Superior temporal gyrus (tissue), 1 donor: Measurements from ENCODE around the gene MAP3K12.

Experiments used
- DNase-seq: peaks from one replicate; pipeline ENCODE4 v3.0.0-alpha.2; 2016; ENCODE audit errors: extremely low spot score

MAP3K12 gene

GRCh38 chr12:53508534-53509170 is 9.4 kb upstream of the MAP3K12 start:
- DNase-seq, result peak; percentile 96

DNA sequence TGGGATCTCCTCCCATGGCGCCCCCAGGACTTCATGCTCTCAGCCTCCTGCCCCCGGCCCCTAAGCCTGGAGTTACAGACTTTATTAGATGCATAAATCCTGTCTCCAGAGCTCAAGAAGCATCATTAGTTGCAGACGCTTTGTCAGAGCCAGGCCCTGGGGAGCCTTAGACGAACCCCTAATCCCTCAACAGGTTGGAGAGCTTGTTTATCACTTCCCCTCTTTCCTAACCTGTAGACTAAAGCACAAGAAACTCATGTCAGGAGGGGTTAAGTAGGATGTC is 8.3 kb upstream of the MAP3K12 start:
- DNase-seq, result no peak

GRCh38 chr12:53506881-53507602 is 7.8 kb upstream of the MAP3K12 start, which contains the start of gene NPFF:
TSS of gene NPFF (minus strand) at chr12:53507484. CDS start at chr12:53507474, 10 bp downstream.
- no peak for DNase-seq

DNA sequence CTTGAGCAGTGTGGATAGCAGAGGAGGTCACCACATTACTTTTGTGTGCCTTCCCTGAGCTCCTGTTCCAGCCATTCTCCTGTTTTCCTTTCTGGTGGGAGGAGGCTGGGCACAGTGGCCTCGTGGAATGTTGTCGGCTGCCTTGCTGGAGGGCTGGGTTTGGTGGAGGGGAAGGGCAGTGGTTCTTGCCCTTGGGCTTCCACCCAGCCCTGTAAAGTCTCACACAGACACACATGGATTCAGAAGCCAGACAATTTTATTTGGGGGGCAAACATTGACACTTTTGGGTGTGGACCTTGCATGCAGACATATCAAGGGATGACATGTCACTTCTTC is 7.2 kb upstream of the MAP3K12 start:
- no peak for DNase-seq

GRCh38 chr12:53505555-53506449 is 6.5 kb upstream of the MAP3K12 start:
- DNase-seq, result no peak

DNA sequence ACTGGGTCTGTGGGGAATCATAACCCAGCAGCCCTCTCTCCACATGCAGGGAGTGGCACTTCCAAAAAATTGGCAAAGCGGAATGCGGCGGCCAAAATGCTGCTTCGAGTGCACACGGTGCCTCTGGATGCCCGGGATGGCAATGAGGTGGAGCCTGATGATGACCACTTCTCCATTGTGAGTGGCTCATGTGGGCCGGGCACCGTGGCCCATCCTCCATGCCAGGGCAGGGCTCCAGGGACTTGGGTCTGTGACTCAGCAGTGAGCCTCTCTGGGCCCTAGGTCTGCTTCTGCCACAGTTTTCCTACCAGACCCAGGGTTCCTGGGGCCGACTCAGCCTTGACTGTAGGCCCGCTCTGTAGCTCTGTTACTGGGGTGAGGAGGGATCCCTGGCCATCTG is 5.8 kb upstream of the MAP3K12 start:
- no peak for DNase-seq

DNA sequence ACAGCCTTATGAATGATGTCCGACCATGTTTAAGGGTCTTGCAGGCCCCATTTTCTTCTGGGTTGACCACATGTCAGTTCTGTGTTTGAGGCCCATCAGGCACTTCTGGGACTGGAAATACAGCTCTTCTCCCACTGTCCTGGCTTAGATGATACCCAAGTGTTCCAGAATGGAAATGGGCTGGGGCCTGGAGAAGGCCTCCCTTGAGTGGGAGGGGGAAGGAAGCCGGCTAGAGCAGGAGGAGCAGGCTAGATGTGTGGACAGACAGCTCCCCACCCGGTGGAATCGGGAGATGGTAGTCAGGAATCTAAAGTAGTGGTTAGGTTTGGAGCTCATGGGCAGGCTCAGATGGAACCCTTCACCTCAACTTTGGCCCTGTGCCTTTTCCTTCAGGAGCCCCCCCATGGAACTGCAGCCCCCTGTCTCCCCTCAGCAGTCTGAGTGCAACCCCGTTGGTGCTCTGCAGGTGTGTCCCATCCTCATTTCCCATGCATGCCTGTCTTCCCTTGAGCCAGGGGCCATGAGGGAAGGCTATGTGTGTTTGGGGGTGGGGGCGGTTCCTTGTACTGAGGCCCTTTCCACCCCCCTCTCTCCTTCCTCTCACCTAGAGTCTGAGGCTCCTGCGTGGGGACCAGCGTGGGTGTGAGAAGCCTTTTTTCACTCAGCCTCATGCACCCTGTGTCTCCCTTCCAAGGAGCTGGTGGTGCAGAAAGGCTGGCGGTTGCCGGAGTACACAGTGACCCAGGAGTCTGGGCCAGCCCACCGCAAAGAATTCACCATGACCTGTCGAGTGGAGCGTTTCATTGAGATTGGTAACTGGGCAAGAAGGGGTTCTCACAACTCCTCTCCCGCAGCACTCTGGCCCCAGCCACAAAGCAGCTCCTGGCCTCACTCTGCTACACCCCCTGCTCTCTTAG is 5.0 kb upstream of the MAP3K12 start:
- DNase-seq, result no peak

- no peak for DNase-seq
Measured at GRCh38 chr12:53502983-53503728, 3.9 kb upstream of the MAP3K12 start.

DNA sequence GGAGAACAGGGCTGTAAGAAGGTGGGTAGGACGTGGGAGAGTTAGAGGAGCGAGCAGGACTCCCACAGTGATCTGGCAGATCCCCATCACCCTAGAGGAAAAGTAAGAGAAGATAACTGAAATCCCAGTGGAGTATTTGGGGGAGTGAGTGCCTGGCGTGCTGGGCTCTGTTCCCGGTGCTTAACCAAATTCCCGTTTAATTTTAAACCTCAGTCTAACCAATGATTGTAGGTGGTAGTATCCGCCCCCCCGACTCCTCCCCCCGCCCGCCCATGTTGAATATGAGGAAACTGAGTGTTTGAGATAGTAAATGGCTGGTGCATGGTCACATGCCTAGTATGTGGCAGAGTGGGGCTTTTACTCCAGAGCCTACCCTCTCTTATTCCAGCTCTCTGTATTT is 3.1 kb upstream of the MAP3K12 start:
- DNase-seq, result no peak

DNA sequence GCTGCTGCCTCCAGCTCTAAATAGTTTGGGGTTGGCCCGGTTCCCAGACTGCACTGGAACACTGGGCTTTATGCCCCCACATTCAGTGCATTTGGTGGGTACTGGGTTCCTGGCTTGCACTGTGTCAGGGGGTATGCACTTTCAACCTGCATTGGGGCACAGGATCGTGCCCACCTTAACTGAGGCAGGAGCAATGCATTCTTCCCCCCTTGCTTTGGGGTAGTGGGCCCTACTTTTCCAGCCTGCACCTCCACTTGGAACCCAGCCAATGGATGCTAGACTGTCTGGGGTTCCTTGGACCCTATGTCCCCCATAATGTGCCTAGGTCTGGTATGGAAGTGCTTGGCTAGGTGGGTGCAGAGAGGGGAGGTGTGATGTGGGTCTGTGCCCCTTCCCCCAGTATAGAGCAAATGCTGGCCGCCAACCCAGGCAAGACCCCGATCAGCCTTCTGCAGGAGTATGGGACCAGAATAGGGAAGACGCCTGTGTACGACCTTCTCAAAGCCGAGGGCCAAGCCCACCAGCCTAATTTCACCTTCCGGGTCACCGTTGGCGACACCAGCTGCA is 2.4 kb upstream of the MAP3K12 start:
- DNase-seq, result no peak

- DNase-seq, result peak; percentile 100
Measured at GRCh38 chr12:53500776-53501614, 1.7 kb upstream of the MAP3K12 start, which contains the start of gene TARBP2. TSS of gene TARBP2 (plus strand) at chr12:53501283. CDS start at chr12:53501409, 126 bp downstream.

GRCh38 chr12:53500142-53500775 is 1.0 kb upstream of the MAP3K12 start:
- no peak for DNase-seq

- DNase-seq, result no peak
Measured at GRCh38 chr12:53498235-53498630, 1.0 kb downstream of the MAP3K12 start.

DNA sequence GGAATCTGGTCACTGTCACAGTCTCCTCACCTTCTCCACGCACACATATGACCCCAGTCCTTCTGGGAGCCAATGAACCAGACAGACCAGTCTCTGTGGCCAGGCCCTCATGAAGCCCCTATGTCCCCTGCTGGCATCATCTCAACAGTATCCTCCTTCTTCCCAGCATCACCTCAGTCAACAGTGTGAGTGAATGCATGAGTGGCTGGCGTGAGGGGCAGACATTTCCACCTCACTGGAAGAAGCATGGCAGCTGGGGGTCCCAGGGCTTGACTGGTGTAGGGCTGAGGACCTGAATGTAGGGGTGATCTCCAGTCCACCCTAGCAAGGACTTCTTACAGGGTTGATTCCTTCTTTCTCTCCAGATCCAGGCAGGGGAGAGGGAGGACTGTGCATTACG is 1.8 kb downstream of the MAP3K12 start:
- no peak for DNase-seq

- no peak for DNase-seq
Measured at GRCh38 chr12:53496752-53497032, 2.6 kb downstream of the MAP3K12 start.

DNA sequence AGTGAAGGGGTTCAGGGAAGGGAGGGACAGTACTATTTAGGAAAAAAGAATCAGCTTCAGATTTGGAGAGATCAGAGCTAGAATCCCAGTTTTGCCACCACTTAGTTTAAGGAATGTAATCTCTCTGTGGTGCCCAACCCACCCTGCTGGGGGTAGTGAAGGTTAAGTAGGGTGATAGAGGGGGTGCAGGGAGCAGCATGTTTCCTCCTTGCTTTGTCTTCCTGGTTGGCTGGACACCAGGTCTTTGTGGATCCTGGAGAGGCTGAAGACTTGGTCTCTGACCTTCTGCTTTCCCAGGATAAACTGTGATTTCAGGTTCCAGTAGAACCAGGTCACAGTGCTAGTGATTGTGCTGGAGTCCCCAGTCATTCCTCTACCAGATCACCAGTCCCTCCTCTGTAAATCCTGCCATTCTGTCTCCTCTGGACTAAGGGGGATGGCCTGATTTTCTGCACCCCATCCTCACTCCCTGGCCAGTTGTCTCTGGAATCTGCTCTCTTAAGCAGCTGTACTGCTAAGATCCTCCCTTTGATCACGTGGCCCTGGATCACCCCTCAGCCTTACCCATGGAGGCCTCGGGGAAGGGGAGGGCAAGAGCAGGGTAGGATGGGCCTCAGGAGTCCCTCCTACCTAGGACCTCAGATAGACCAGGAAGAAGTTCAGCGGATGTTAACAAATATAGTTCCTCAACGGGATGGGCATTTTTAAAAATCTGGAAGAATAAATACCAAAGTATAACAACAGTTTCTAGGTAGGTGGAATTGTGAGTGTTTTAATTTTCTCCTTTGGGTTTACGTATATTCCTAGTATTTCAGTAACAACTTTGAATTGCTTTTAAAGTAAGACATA is 3.1 kb downstream of the MAP3K12 start:
- DNase-seq, result no peak

DNA sequence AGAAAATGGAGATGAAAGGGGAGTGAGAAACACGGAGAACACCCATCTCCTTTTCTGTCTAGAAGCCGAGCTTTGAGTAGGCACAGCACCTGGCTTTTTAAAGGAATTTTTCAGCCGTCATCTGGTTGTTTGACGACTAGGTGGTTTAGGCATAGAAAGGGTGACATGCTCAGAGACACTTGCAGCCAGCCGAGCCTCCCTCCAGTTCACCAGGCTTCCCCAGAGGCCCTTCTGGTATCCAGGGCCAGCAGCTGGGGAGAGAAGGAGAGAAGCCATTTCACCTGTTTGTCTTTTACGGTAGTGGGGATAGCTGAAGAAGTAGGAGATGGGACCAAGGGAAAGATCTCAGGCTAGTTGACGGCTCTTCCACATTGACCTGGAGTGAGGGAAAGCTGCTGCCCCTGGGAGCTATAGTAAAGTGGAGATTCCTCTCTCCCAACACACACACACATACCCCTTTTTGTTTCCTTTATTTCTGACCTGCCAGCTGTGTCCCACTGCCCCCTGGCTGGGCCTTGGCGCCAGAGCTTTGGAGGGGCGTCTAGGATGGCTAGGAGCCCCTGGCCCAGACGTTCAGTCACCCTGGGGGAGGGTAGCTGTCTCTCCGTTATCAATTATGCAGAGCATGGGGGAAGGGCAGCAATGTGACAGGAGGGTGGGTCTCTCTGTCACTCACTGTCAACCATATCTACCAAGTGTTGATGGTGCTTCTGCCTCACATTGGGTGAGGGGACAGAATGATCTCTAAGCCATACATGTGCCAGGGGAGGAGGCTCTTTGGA is 5.5 kb downstream of the MAP3K12 start:
- no peak for DNase-seq
